ENCODE data around the gene TMED5.

DNA sequence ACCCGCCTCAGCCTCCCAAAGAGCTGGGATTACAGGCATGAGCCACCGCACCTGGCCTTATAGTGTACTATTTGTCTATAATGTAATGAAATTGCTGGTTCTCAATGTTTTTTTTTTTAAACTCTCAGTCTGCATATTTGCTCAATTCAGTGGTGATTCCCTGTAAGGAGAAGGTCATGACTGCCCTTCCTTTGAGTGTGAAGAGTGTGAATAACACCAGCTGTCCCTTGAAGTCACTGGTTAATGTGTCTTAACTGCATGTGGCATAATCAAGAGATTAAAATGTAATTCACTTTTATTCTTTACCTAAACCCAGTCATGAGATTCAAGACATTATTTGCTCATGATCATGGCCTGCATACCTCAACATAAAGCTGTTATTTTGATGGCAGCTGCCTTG lies 70.6 kb downstream of the TMED5 start:
- no peak for TF ChIP-seq ZBTB21 (tag by site-specific recombination; IDR thresholded peaks at IDR 0.05)
- TF ChIP-seq YY1 (tag by site-specific recombination; IDR thresholded peaks at IDR 0.05): no peak
- TF ChIP-seq, protein P1, sequence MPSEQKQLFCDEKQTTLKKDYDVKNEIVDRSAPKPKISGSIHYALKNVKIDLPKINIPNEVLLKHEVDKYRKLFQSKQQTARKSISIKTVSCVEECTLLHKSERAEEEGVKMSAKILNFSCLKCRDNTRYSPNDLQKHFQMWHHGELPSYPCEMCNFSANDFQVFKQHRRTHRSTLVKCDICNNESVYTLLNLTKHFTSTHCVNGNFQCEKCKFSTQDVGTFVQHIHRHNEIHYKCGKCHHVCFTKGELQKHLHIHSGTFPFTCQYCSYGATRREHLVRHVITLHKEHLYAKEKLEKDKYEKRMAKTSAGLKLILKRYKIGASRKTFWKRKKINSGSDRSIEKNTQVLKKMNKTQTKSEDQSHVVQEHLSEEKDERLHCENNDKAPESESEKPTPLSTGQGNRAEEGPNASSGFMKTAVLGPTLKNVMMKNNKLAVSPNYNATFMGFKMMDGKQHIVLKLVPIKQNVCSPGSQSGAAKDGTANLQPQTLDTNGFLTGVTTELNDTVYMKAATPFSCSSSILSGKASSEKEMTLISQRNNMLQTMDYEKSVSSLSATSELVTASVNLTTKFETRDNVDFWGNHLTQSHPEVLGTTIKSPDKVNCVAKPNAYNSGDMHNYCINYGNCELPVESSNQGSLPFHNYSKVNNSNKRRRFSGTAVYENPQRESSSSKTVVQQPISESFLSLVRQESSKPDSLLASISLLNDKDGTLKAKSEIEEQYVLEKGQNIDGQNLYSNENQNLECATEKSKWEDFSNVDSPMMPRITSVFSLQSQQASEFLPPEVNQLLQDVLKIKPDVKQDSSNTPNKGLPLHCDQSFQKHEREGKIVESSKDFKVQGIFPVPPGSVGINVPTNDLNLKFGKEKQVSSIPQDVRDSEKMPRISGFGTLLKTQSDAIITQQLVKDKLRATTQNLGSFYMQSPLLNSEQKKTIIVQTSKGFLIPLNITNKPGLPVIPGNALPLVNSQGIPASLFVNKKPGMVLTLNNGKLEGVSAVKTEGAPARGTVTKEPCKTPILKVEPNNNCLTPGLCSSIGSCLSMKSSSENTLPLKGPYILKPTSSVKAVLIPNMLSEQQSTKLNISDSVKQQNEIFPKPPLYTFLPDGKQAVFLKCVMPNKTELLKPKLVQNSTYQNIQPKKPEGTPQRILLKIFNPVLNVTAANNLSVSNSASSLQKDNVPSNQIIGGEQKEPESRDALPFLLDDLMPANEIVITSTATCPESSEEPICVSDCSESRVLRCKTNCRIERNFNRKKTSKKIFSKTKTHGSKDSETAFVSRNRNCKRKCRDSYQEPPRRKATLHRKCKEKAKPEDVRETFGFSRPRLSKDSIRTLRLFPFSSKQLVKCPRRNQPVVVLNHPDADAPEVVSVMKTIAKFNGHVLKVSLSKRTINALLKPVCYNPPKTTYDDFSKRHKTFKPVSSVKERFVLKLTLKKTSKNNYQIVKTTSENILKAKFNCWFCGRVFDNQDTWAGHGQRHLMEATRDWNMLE (tag by site-specific recombination; conservative IDR thresholded peaks at IDR 0.05; ENCODE audit: low read depth): no peak
- no peak for TF ChIP-seq ZNF16 (tag by site-specific recombination; IDR thresholded peaks at IDR 0.05; ENCODE audit: low read depth)
- TF ChIP-seq ZNF214 (tag by site-specific recombination; IDR thresholded peaks at IDR 0.05; ENCODE audit: borderline replicate concordance): no peak
- TF ChIP-seq, protein P2, sequence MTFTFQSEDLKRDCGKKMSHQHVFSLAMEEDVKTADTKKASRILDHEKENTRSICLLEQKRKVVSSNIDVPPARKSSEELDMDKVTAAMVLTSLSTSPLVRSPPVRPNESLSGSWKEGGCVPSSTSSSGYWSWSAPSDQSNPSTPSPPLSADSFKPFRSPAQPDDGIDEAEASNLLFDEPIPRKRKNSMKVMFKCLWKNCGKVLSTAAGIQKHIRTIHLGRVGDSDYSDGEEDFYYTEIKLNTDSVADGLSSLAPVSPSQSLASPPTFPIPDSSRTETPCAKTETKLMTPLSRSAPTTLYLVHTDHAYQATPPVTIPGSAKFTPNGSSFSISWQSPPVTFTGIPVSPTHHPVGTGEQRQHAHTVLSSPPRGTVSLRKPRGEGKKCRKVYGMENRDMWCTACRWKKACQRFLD (tag by site-specific recombination; IDR thresholded peaks at IDR 0.05): no peak
- TF ChIP-seq CTCF (tag by site-specific recombination; IDR thresholded peaks at IDR 0.05): no peak
- TF ChIP-seq, protein P3, sequence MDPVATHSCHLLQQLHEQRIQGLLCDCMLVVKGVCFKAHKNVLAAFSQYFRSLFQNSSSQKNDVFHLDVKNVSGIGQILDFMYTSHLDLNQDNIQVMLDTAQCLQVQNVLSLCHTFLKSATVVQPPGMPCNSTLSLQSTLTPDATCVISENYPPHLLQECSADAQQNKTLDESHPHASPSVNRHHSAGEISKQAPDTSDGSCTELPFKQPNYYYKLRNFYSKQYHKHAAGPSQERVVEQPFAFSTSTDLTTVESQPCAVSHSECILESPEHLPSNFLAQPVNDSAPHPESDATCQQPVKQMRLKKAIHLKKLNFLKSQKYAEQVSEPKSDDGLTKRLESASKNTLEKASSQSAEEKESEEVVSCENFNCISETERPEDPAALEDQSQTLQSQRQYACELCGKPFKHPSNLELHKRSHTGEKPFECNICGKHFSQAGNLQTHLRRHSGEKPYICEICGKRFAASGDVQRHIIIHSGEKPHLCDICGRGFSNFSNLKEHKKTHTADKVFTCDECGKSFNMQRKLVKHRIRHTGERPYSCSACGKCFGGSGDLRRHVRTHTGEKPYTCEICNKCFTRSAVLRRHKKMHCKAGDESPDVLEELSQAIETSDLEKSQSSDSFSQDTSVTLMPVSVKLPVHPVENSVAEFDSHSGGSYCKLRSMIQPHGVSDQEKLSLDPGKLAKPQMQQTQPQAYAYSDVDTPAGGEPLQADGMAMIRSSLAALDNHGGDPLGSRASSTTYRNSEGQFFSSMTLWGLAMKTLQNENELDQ (tag by site-specific recombination; IDR thresholded peaks at IDR 0.05; ENCODE audit: low read depth): no peak
- no peak for TF ChIP-seq GFI1B (tag by site-specific recombination; IDR thresholded peaks at IDR 0.05)
- TF ChIP-seq ZNF274 (IDR thresholded peaks at IDR 0.05; ENCODE audit: low read length): no peak
- no peak for TF ChIP-seq ZNF274 (tag by site-specific recombination; IDR thresholded peaks at IDR 0.05; ENCODE audit: borderline replicate concordance)
- TF ChIP-seq ZBTB8A (tag by site-specific recombination; IDR thresholded peaks at IDR 0.05): no peak
